HepG2 (cell line): ENCODE results near the gene IPMK. TPM values are rescaled to one million over a fixed set of nuclear protein-coding genes. Genes with fewer than 3 reads are reported as not detected.
A peak's percentile ranks its signal among the peaks of the same experiment; 100 is the strongest.

Experiments
- ATAC-seq: fragments of 200-7000 bp; cut with Tn5 transposase; 3 replicates; pipeline ENCODE4 v1.9.1; 2020; ENCODE audit warnings: mild to moderate bottlenecking, moderate library complexity
- BruUV-seq: library from RNA; stranded (reverse); fragments of 400-500 nt; replicated peaks from 2 replicates; lab custom pipeline; 2021; lab: Mats Ljungman, UMichigan
- CTCF ChIA-PET: fragments of 300-600 bp; formaldehyde crosslinking; extraction: SDS; loops from one replicate; lab custom pipeline; 2021; ENCODE audit warnings: low total read pairs, inconsistent platforms, low intra/inter-chr PET ratio; lab: Yijun Ruan, JAX
- POLR2A ChIA-PET: fragments of 350-600 bp; sonication (Branson Sonifier 250); formaldehyde crosslinking; loops from one replicate; lab custom pipeline; 2020; ENCODE audit warnings: antibody characterized with exemption, inconsistent platforms; lab: Yijun Ruan, JAX
- DNase-seq: peaks from one replicate; pipeline ENCODE4 v3.0.0-alpha.2; 2015; ENCODE audit warnings: low spot score
- FAIRE-seq: peaks from 3 replicates; lab custom pipeline; 2011; peaks lifted over from hg19 to GRCh38; lab: Jason Lieb, UNC
- H2AFZ ChIP-seq: one replicate; pipeline ENCODE4 v1.6.1; 2011; ENCODE audit warnings: low read length, inconsistent platforms
- H3K27ac ChIP-seq: fragments of 300-600 bp; 3 replicates; pipeline ENCODE4 v1.8.0; 2011; ENCODE audit warnings: mixed run types, mild to moderate bottlenecking, mixed read lengths, low read length, inconsistent platforms; ENCODE audit not compliant: insufficient read depth; ENCODE audit errors: extremely low read length
- H3K27me3 ChIP-seq, 2 experiments: fragments of 200-600 bp in 1 of 2; 2 replicates in 1 of 2; 3 replicates in 1 of 2; pipeline versions ENCODE4 v1.6.0 to v1.8.0; 2011; ENCODE audit warnings: low read length in 2 of 2, mild to moderate bottlenecking in 2 of 2, moderate library complexity in 2 of 2, inconsistent platforms in 1 of 2; ENCODE audit not compliant: insufficient read depth in 2 of 2, control insufficient read depth in 1 of 2
- H3K36me3 ChIP-seq, 2 experiments: fragments of 200-600 bp in 1 of 2; replicated peaks in 1 of 2; 2 replicates in 1 of 2; 3 replicates in 1 of 2; pipeline versions ENCODE4 v1.5.1 to v1.8.0; 2011; ENCODE audit warnings: low read length in 2 of 2, inconsistent platforms in 1 of 2; ENCODE audit not compliant: insufficient read depth in 2 of 2, control insufficient read depth in 1 of 2
- H3K4me1 ChIP-seq: 2 replicates; pipeline ENCODE4 v1.5.1; 2012; ENCODE audit warnings: low read length, inconsistent platforms; ENCODE audit not compliant: insufficient read depth
- H3K4me2 ChIP-seq: 2 replicates; pipeline ENCODE4 v1.6.0; 2011; ENCODE audit warnings: low read depth, low read length, inconsistent platforms
- H3K4me3 ChIP-seq, 3 experiments: fragments of 200-600 bp in 1 of 3; sonication (generic), shearing (Covaris generic) in 1 of 3; replicated peaks in 1 of 3; 2 replicates each; pipeline ENCODE4 v1.5.1; 2011 to 2016; ENCODE audit warnings: low read length in 3 of 3, inconsistent platforms in 2 of 3, low read depth in 2 of 3, mild to moderate bottlenecking in 2 of 3, control low read depth in 1 of 3, mixed read lengths in 1 of 3; ENCODE audit not compliant: insufficient read depth in 1 of 3
- H3K79me2 ChIP-seq: one replicate; pipeline ENCODE4 v1.6.1; 2011; ENCODE audit warnings: low read length, inconsistent platforms; ENCODE audit not compliant: insufficient read depth
- H3K9ac ChIP-seq: 2 replicates; pipeline ENCODE4 v1.6.0; 2011; ENCODE audit warnings: mild to moderate bottlenecking, low read depth, low read length, inconsistent platforms; ENCODE audit not compliant: insufficient read depth
- H3K9me3 ChIP-seq: 2 replicates; pipeline ENCODE4 v1.5.1; 2012; ENCODE audit warnings: mild to moderate bottlenecking, low read length
- H4K20me1 ChIP-seq: 2 replicates; pipeline ENCODE4 v1.6.0; 2011; ENCODE audit warnings: inconsistent platforms, mild to moderate bottlenecking, low read length, moderate library complexity; ENCODE audit not compliant: insufficient read depth
- BHLHE40 ChIP-seq: IDR thresholded peaks from 2 replicates; pipeline ENCODE4 v1.6.1; 2011; ENCODE audit warnings: low read length, improper control_type of control experiment
- CBX5 ChIP-seq: sonication (generic); formaldehyde crosslinking; IDR thresholded peaks from 2 replicates; pipeline ENCODE4 v1.4.0; 2020; ENCODE audit warnings: missing genetic modification reagents, borderline replicate concordance
- DNMT3B ChIP-seq: conservative IDR thresholded peaks from 2 replicates; pipeline ENCODE4 v1.6.1; 2016; ENCODE audit warnings: missing biosample characterization, control low read depth
- HDAC1 ChIP-seq: sonication (generic); formaldehyde crosslinking; IDR thresholded peaks from 2 replicates; pipeline ENCODE4 v1.5.1; 2020; ENCODE audit warnings: mild to moderate bottlenecking, missing genetic modification reagents
- IKZF1 ChIP-seq: fragments of 450-650 bp; IDR thresholded peaks from 2 replicates; pipeline ENCODE4 v1.7.1; 2016
- MAFF ChIP-seq: IDR thresholded peaks from 2 replicates; pipeline ENCODE4 v1.6.1; 2011; ENCODE audit warnings: low read depth, low read length, improper control_type of control experiment
- MAFK ChIP-seq, 2 experiments: IDR thresholded peaks in 1 of 2; conservative IDR thresholded peaks in 1 of 2; 2 replicates each; pipeline ENCODE4 v1.6.1; 2011; ENCODE audit warnings: improper control_type of control experiment in 2 of 2, low read length in 2 of 2
- ZBTB25 ChIP-seq: IDR thresholded peaks from 2 replicates; pipeline ENCODE4 v1.6.1; 2018; ENCODE audit warnings: missing genetic modification reagents
- ZNF317 ChIP-seq: sonication (generic); formaldehyde crosslinking; IDR thresholded peaks from 2 replicates; pipeline ENCODE4 v1.5.0; 2020; ENCODE audit warnings: mild to moderate bottlenecking, missing genetic modification reagents
- ZNF792 ChIP-seq: IDR thresholded peaks from 2 replicates; pipeline ENCODE4 v1.6.1; 2016
- in situ Hi-C: cut with HindIII; loops from 2 replicates; pipeline ENCODE4 v1.10.0; 2017; ENCODE audit warnings: low pct_unique_long_range_greater_than_20kb; ENCODE audit not compliant: extremely low pct_ligation_motif_present
- intact Hi-C: fragments of 100-400 bp; cut with micrococcal nuclease; formaldehyde crosslinking; loops from one replicate; pipeline ENCODE4 v1.10.0; 2022; ENCODE audit not compliant: unreplicated experiment
- polyA plus RNA-seq, 8 experiments: library from polyadenylated mRNA; depleted of rRNA in 3 of 8; stranded (reverse) in 7 of 8; unstranded in 1 of 8; fragments of >200 nt; fragmentation: Illumina TruSeq in 4 of 8; extraction: Trizol in 4 of 8; gene quantifications; 2 replicates each; pipeline versions ENCODE4 v1.2.1 to v1.2.3, GENCODE V29; 2011 to 2016; ENCODE audit warnings: low read depth in 4 of 8, missing spikeins in 1 of 8, mixed read lengths in 1 of 8; ENCODE audit not compliant: insufficient read depth in 1 of 8
- total RNA-seq, 5 experiments: library from RNA; depleted of rRNA; stranded (reverse); fragments of >200 nt; fragmentation: Illumina TruSeq; extraction: Trizol; gene quantifications; 2 replicates each; pipeline ENCODE4 v1.2.3, GENCODE V29; 2016; ENCODE audit warnings: low read depth in 1 of 5
- TF ChIP-seq, protein P1 (sequence below): sonication (generic); formaldehyde crosslinking; IDR thresholded peaks from 2 replicates; pipeline ENCODE4 v1.4.0; 2020; ENCODE audit warnings: missing genetic modification reagents, borderline replicate concordance
- TF ChIP-seq, protein P2 (sequence below): sonication (generic); formaldehyde crosslinking; IDR thresholded peaks from 2 replicates; pipeline ENCODE4 v1.8.1; 2023; ENCODE audit warnings: mild to moderate bottlenecking, moderate library complexity, missing genetic modification reagents

IPMK gene
- total and polyA plus RNA-seq, 2 of the 13 experiments (the other 11 are each of a cell fraction or from before 2014, with no cell fraction given): 2.7 to 3.9 TPM

- peaks cover 0 to 4% of the 10 kb centered on the region in 2 experiments; a peak in 1 of 5 replicates for H3K36me3 ChIP-seq
- no peak overlapping the region for H3K9ac ChIP-seq
- no peak overlapping the region for H3K4me2 ChIP-seq
- intact Hi-C loops: loop anchor here (5.0 kb wide), 1 partner anchor 33 kb away; no protein-coding TSS in a partner anchor
- POLR2A ChIA-PET: no interaction called here
- CTCF ChIA-PET: no interaction called here
- H3K4me3 ChIP-seq: no peak overlapping the region
- no peak for FAIRE-seq
- in situ Hi-C loops: no loop called here
- no peak for ATAC-seq
- H3K27ac ChIP-seq: no peak overlapping the region
- BruUV-seq: no TSS peak
- H3K79me2 ChIP-seq: peaks cover 64% of the 10 kb centered on the region
- peaks cover 4% of the 10 kb centered on the region; the same call in 1 of the 2 replicates for H4K20me1 ChIP-seq
- H3K9me3 ChIP-seq: no peaks in the 10 kb centered on the region
- H2AFZ ChIP-seq: no peak overlapping the region
- H3K4me1 ChIP-seq: peaks cover 33% of the 10 kb centered on the region
- TF ChIP-seq BHLHE40 (no peak), HDAC1 (CRISPR knock-in tag) (no peak), IKZF1 (no peak), MAFF (peak; percentile 28; the same call in 1 of the 2 replicates), DNMT3B (CRISPR knock-in tag) (no peak), ZBTB25 (CRISPR knock-in tag) (no peak), ZNF792 (CRISPR knock-in tag) (no peak), MAFK (conservative IDR thresholded peaks at IDR 0.05 in 1 of 2, IDR thresholded peaks at IDR 0.05 in 1 of 2; ENCODE audit: low read length in 2 of 2) (peak in 1 of 2 experiments; percentile 27; a peak in 1 of 4 replicates), CBX5 (CRISPR knock-in tag) (no peak), ZNF317 (CRISPR knock-in tag) (no peak)
- TF ChIP-seq, protein P1, sequence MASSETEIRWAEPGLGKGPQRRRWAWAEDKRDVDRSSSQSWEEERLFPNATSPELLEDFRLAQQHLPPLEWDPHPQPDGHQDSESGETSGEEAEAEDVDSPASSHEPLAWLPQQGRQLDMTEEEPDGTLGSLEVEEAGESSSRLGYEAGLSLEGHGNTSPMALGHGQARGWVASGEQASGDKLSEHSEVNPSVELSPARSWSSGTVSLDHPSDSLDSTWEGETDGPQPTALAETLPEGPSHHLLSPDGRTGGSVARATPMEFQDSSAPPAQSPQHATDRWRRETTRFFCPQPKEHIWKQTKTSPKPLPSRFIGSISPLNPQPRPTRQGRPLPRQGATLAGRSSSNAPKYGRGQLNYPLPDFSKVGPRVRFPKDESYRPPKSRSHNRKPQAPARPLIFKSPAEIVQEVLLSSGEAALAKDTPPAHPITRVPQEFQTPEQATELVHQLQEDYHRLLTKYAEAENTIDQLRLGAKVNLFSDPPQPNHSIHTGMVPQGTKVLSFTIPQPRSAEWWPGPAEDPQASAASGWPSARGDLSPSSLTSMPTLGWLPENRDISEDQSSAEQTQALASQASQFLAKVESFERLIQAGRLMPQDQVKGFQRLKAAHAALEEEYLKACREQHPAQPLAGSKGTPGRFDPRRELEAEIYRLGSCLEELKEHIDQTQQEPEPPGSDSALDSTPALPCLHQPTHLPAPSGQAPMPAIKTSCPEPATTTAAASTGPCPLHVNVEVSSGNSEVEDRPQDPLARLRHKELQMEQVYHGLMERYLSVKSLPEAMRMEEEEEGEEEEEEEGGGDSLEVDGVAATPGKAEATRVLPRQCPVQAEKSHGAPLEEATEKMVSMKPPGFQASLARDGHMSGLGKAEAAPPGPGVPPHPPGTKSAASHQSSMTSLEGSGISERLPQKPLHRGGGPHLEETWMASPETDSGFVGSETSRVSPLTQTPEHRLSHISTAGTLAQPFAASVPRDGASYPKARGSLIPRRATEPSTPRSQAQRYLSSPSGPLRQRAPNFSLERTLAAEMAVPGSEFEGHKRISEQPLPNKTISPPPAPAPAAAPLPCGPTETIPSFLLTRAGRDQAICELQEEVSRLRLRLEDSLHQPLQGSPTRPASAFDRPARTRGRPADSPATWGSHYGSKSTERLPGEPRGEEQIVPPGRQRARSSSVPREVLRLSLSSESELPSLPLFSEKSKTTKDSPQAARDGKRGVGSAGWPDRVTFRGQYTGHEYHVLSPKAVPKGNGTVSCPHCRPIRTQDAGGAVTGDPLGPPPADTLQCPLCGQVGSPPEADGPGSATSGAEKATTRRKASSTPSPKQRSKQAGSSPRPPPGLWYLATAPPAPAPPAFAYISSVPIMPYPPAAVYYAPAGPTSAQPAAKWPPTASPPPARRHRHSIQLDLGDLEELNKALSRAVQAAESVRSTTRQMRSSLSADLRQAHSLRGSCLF (CRISPR knock-in tag): no peak
- TF ChIP-seq, protein P2, sequence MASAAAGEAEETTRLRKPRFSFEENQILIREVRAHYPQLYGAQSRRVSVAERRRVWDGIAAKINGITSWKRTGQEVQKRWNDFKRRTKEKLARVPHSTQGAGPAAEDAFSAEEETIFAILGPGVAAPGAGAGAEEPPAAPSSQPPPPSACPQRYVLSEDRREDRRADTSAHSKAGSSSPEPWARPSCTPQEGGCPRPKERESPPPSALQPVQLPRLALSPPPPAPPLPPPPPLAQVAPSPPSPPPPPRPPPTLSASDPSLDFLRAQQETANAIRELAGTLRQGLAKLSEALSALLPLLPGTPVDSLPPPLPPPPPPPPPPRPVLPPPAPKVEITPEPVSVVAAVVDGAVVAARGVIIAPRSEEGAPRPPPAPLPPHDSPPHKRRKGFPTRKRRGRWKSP (CRISPR knock-in tag): no peak
- no peaks in the 10 kb centered on the region for H3K27me3 ChIP-seq
- DNase-seq: no peak
Observed at GRCh38 chr10:58260334-58260733, 7.4 kb downstream of the IPMK start.
